Measurements from ENCODE around the gene DDX31. TPM values are rescaled to one million over a fixed set of nuclear protein-coding genes. Genes with fewer than 3 reads are reported as not detected.
"Not testable (repeated sequence)": the region's sequence is repeated elsewhere in the genome, so short reads cannot be mapped to it uniquely, and the experiment has no call there.

The DDX31 gene
- 9.1 and 15.8 TPM in 2 replicates for total RNA-seq
- polyA plus RNA-seq: 4.9 and 5.8 TPM in 2 replicates

GRCh38 chr9:132669698-132670456 lies at the start of gene DDX31:
Gene DDX31, minus strand, starts transcription at chr9:132669983. Its CDS starts 49 bp downstream, at chr9:132669934.
- DNase-seq (ENCODE audit: low read depth in 1 of 2, low spot score in 1 of 2): peak; percentile 88 to 92
- TF ChIP-seq CTCF (IDR thresholded peaks at IDR 0.05; ENCODE audit: low read depth, low read length): no peak
- H3K4me1 ChIP-seq (ENCODE audit: low read depth): peaks cover 8% of the 10 kb centered on the region
- H3K27ac ChIP-seq: peak within 1 kb of the TSS; percentile 87
- no peaks in the 10 kb centered on the region for H3K36me3 ChIP-seq
- no peaks in the 10 kb centered on the region for H3K27me3 ChIP-seq
- no peaks in the 10 kb centered on the region for H3K9me3 ChIP-seq (ENCODE audit: low read depth)
- H3K4me3 ChIP-seq: peak within 1 kb of the TSS; percentile 80

GRCh38 chr9:132718381-132718928 lies 48.7 kb upstream of the DDX31 start:
- H3K4me3 ChIP-seq; H3K27ac ChIP-seq; H3K27me3 ChIP-seq; DNase-seq (ENCODE audit: low read depth in 1 of 2, low spot score in 1 of 2); H3K9me3 ChIP-seq (ENCODE audit: low read depth); H3K4me1 ChIP-seq (ENCODE audit: low read depth); H3K36me3 ChIP-seq: not testable (repeated sequence)

- no peaks in the 10 kb centered on the region for H3K36me3 ChIP-seq
- H3K4me3 ChIP-seq: no peak overlapping the region
- no peak for TF ChIP-seq CTCF (IDR thresholded peaks at IDR 0.05; ENCODE audit: low read depth, low read length)
- no peak overlapping the region for H3K27ac ChIP-seq
- H3K9me3 ChIP-seq (ENCODE audit: low read depth): no peaks in the 10 kb centered on the region
- H3K27me3 ChIP-seq: no peaks in the 10 kb centered on the region
- DNase-seq (ENCODE audit: low read depth in 1 of 2, low spot score in 1 of 2): no peak
- peaks cover 4% of the 10 kb centered on the region for H3K4me1 ChIP-seq (ENCODE audit: low read depth)
Measured at GRCh38 chr9:132717326-132717945, 47.7 kb upstream of the DDX31 start.

- H3K27me3 ChIP-seq: no peaks in the 10 kb centered on the region
- no peak overlapping the region for H3K4me3 ChIP-seq
- H3K9me3 ChIP-seq (ENCODE audit: low read depth): no peaks in the 10 kb centered on the region
- TF ChIP-seq CTCF (IDR thresholded peaks at IDR 0.05; ENCODE audit: low read depth, low read length): no peak
- DNase-seq (ENCODE audit: low read depth in 1 of 2, low spot score in 1 of 2): no peak
- peaks cover 4% of the 10 kb centered on the region for H3K4me1 ChIP-seq (ENCODE audit: low read depth)
- H3K36me3 ChIP-seq: no peaks in the 10 kb centered on the region
- no peak overlapping the region for H3K27ac ChIP-seq
Measured at GRCh38 chr9:132716007-132716406, 46.2 kb upstream of the DDX31 start.

GRCh38 chr9:132712753-132713152 lies 43.0 kb upstream of the DDX31 start:
- Histone ChIP-seq H3K27ac (no peak overlapping the region), H3K36me3 (no peaks in the 10 kb centered on the region), H3K4me3 (no peak overlapping the region), H3K9me3 (ENCODE audit: low read depth) (no peaks in the 10 kb centered on the region), H3K4me1 (ENCODE audit: low read depth) (no peaks in the 10 kb centered on the region), H3K27me3 (no peaks in the 10 kb centered on the region)
- TF ChIP-seq CTCF (IDR thresholded peaks at IDR 0.05; ENCODE audit: low read depth, low read length): no peak
- DNase-seq (ENCODE audit: low read depth in 1 of 2, low spot score in 1 of 2): no peak

- no peak for DNase-seq (ENCODE audit: low read depth in 1 of 2, low spot score in 1 of 2)
- no peaks in the 10 kb centered on the region for H3K36me3 ChIP-seq
- H3K4me1 ChIP-seq (ENCODE audit: low read depth): no peaks in the 10 kb centered on the region
- no peak overlapping the region for H3K4me3 ChIP-seq
- H3K27me3 ChIP-seq: no peaks in the 10 kb centered on the region
- no peak overlapping the region for H3K27ac ChIP-seq
- no peak for TF ChIP-seq CTCF (IDR thresholded peaks at IDR 0.05; ENCODE audit: low read depth, low read length)
- no peaks in the 10 kb centered on the region for H3K9me3 ChIP-seq (ENCODE audit: low read depth)
Measured at GRCh38 chr9:132711846-132712245, 42.1 kb upstream of the DDX31 start.

GRCh38 chr9:132711152-132711551 lies 41.4 kb upstream of the DDX31 start:
- not testable (repeated sequence) for H3K4me3 ChIP-seq; H3K27me3 ChIP-seq; H3K9me3 ChIP-seq (ENCODE audit: low read depth); H3K27ac ChIP-seq; DNase-seq (ENCODE audit: low read depth in 1 of 2, low spot score in 1 of 2); H3K4me1 ChIP-seq (ENCODE audit: low read depth); H3K36me3 ChIP-seq
